Epithelial cell of esophagus (primary cell): ENCODE data around the gene ERO1A.

Experiments
- DNase-seq: peaks from one replicate; pipeline ENCODE4 v3.0.0; 2010; ENCODE audit warnings: low read depth
- H3K4me3 ChIP-seq: 2 replicates; pipeline ENCODE4 v1.5.1; 2011; ENCODE audit warnings: mild to moderate bottlenecking, low read length, control low read depth
- TF ChIP-seq, protein P1 (sequence below): IDR thresholded peaks from 2 replicates; pipeline ENCODE4 v1.5.1; 2011; ENCODE audit warnings: low read depth, mild to moderate bottlenecking, low read length, control low read depth, inconsistent platforms; ENCODE audit not compliant: insufficient read depth; ENCODE audit errors: missing control alignments

The ERO1A gene

GRCh38 chr14:52590318-52590717 is 105.0 kb downstream of the ERO1A start:
- TF ChIP-seq, protein P1, sequence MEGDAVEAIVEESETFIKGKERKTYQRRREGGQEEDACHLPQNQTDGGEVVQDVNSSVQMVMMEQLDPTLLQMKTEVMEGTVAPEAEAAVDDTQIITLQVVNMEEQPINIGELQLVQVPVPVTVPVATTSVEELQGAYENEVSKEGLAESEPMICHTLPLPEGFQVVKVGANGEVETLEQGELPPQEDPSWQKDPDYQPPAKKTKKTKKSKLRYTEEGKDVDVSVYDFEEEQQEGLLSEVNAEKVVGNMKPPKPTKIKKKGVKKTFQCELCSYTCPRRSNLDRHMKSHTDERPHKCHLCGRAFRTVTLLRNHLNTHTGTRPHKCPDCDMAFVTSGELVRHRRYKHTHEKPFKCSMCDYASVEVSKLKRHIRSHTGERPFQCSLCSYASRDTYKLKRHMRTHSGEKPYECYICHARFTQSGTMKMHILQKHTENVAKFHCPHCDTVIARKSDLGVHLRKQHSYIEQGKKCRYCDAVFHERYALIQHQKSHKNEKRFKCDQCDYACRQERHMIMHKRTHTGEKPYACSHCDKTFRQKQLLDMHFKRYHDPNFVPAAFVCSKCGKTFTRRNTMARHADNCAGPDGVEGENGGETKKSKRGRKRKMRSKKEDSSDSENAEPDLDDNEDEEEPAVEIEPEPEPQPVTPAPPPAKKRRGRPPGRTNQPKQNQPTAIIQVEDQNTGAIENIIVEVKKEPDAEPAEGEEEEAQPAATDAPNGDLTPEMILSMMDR, result no peak
- DNase-seq, result no peak

More at GRCh38 chr14:52590318-52590717, 105.0 kb downstream of the ERO1A start:
- no peak overlapping the region for H3K4me3 ChIP-seq
